HL-60 (cell line): ENCODE measurements around the gene NPAS1.

Experiments
- CTCF ChIP-seq: IDR thresholded peaks from one replicate; pipeline ENCODE4 v1.5.1; 2011; ENCODE audit warnings: low read length, control low read depth, inconsistent platforms; ENCODE audit not compliant: insufficient read depth
- GABPA ChIP-seq: IDR thresholded peaks from 2 replicates; pipeline ENCODE4 v1.6.1; 2012; ENCODE audit warnings: low read depth
- SPI1 ChIP-seq: IDR thresholded peaks from 2 replicates; pipeline ENCODE4 v1.6.1; 2012; ENCODE audit warnings: low read depth, mild to moderate bottlenecking, borderline replicate concordance

DNA sequence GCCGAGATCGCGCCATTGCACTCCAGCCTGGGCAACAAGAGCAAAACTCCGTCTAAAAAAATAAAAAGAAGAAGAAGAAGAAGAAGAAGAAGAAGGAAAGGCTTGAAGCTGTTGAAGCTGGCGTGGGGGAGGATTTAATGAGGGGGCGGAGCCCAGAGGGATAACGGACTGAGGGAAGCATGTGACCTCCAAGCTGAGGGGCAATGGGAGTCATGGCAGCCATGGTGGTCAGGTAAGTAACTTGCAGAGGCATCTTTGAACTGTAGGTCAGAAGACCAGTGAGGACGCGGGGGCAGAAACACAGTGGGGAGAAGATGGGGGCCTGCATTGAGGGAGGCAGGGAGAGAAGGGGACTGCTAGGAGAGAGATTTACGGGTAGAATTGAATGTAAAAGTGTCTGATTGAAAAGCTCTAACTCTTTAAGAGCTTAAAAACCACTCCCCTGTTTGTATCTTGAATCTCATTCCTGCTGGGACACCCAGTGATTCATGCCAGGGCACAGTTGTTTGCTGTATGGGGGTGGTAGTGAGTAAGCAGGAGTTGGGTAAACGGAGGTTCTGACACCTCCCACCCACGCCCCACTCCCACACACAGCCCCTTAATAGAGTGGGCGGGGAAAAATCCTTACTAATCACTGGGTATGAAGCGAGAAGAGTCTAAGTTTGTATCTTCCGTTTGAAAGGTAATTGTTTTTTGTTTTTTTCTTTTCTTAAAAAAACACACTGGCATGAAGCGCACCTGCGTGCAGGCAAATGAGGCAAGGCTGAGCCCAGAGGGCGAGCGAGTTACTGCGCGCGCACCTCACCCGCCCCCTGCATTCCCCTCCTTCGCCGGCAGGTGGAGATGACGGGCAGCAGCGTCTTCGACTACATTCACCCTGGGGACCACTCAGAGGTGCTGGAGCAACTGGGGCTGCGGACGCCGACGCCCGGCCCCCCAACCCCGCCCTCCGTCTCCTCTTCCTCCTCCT is 15.8 kb downstream of the NPAS1 start:
- TF ChIP-seq CTCF: peak; percentile 75
- TF ChIP-seq SPI1: no peak
- no peak for TF ChIP-seq GABPA
